Osteoblast (primary cell): ENCODE measurements around the gene FADS6. TPM values are rescaled to one million over a fixed set of nuclear protein-coding genes. Genes with fewer than 3 reads are reported as not detected.
A peak's percentile ranks its signal among the peaks of the same experiment; 100 is the strongest.

Experiments
- DNase-seq: peaks from one replicate; pipeline ENCODE4 v3.0.0; 2011; ENCODE audit warnings: low spot score, mixed read lengths; ENCODE audit not compliant: insufficient read length; ENCODE audit errors: missing footprints
- H2AFZ ChIP-seq: 2 replicates; pipeline ENCODE4 v1.6.0; 2011; ENCODE audit warnings: mild to moderate bottlenecking, low read length
- H3K27ac ChIP-seq: 2 replicates; pipeline ENCODE4 v1.5.1; 2011; ENCODE audit warnings: mild to moderate bottlenecking, low read depth, low read length, moderate library complexity
- H3K27me3 ChIP-seq: 2 replicates; pipeline ENCODE4 v1.6.0; 2012; ENCODE audit warnings: mild to moderate bottlenecking, control low read depth, inconsistent platforms, low read length, moderate library complexity; ENCODE audit not compliant: insufficient read depth
- H3K36me3 ChIP-seq: 2 replicates; pipeline ENCODE4 v1.5.1; 2011; ENCODE audit warnings: mild to moderate bottlenecking, low read length, control low read depth, moderate library complexity; ENCODE audit not compliant: insufficient read depth
- H3K4me1 ChIP-seq: 2 replicates; pipeline ENCODE4 v1.5.1; 2011; ENCODE audit warnings: mild to moderate bottlenecking, low read length, control low read depth, moderate library complexity; ENCODE audit not compliant: insufficient read depth
- H3K4me2 ChIP-seq: 2 replicates; pipeline ENCODE4 v1.6.0; 2011; ENCODE audit warnings: mild to moderate bottlenecking, low read length; ENCODE audit not compliant: insufficient read depth
- H3K4me3 ChIP-seq: fragments of 200-600 bp; sonication (generic); 3 replicates; pipeline ENCODE4 v1.5.1; 2012; ENCODE audit warnings: mild to moderate bottlenecking, low read length, inconsistent platforms; ENCODE audit not compliant: insufficient read depth
- H3K79me2 ChIP-seq: 2 replicates; pipeline ENCODE4 v1.6.0; 2012; ENCODE audit warnings: mild to moderate bottlenecking, low read length, control low read depth, inconsistent platforms; ENCODE audit not compliant: insufficient read depth
- H3K9me3 ChIP-seq: 2 replicates; pipeline ENCODE4 v1.5.1; 2011; ENCODE audit warnings: low read depth, low read length, control low read depth
- H4K20me1 ChIP-seq: 2 replicates; pipeline ENCODE4 v1.6.0; 2012; ENCODE audit warnings: mild to moderate bottlenecking, low read length, control low read depth; ENCODE audit not compliant: insufficient read depth
- CTCF ChIP-seq: IDR thresholded peaks from 2 replicates; pipeline ENCODE4 v1.5.1; 2011; ENCODE audit warnings: mild to moderate bottlenecking, low read depth, low read length, moderate library complexity; ENCODE audit errors: extremely low read depth
- total RNA-seq: library from RNA; depleted of rRNA; stranded (reverse); fragments of >200 nt; gene quantifications from 2 replicates; pipeline ENCODE4 v1.2.3, GENCODE V29; 2012

Gene FADS6
- total RNA-seq, 1 donor, result not detected

DNA sequence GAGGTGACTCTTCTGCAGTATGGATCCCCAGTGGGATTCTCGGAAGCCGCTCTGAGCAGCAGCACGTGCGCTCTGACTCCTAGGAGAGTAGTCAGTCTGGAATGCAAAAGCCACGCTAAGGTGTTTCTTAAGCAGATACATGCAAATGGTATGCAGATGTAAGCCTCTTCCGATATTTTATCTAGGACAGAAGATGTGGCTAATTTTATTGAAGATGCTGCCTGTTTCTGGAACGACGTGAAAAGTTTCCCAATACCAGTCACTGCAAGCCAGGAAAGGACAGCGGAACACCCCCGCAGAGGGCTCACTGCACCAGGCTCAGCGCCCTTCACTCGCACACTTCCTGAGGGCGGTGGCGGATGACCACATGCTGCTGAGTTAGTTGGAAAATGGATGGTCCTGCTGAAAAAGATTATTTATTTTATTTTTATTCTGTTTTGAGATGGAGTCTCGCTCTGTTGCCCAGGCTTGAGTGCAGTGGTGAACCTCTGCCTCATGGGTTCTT, 10.1 kb downstream of the FADS6 start:
- peaks cover 32% of the 10 kb centered on the region for H3K27me3 ChIP-seq
- H3K27ac ChIP-seq, result no peak overlapping the region
- no peaks in the 10 kb centered on the region for H3K79me2 ChIP-seq
- peak; percentile 30 for DNase-seq
- no peak overlapping the region for H3K4me2 ChIP-seq
- TF ChIP-seq CTCF, result no peak
- no peaks in the 10 kb centered on the region for H3K36me3 ChIP-seq
- H3K4me1 ChIP-seq, result no peaks in the 10 kb centered on the region
- H2AFZ ChIP-seq, result no peak overlapping the region
- H3K4me3 ChIP-seq, result no peak overlapping the region
- no peaks in the 10 kb centered on the region for H3K9me3 ChIP-seq
- H4K20me1 ChIP-seq, result no peaks in the 10 kb centered on the region

GRCh38 chr17:74882517-74883240, 10.8 kb downstream of the FADS6 start:
- Histone ChIP-seq H3K36me3 (no peaks in the 10 kb centered on the region), H3K27me3 (peaks cover 31% of the 10 kb centered on the region), H3K9me3 (no peaks in the 10 kb centered on the region), H4K20me1 (no peaks in the 10 kb centered on the region), H3K79me2 (no peaks in the 10 kb centered on the region), H3K4me2 (no peak overlapping the region), H2AFZ (no peak overlapping the region), H3K27ac (no peak overlapping the region), H3K4me1 (no peaks in the 10 kb centered on the region), H3K4me3 (no peak overlapping the region)
- peak; percentile 58 for DNase-seq
- TF ChIP-seq CTCF, result no peak

- Histone ChIP-seq H3K36me3 (no peaks in the 10 kb centered on the region), H3K4me2 (no peak overlapping the region), H3K9me3 (no peaks in the 10 kb centered on the region), H3K4me1 (no peaks in the 10 kb centered on the region), H3K4me3 (no peak overlapping the region), H4K20me1 (no peaks in the 10 kb centered on the region), H3K79me2 (no peaks in the 10 kb centered on the region), H3K27ac (no peak overlapping the region), H2AFZ (no peak overlapping the region), H3K27me3 (peaks cover 31% of the 10 kb centered on the region)
- DNase-seq, result no peak
- no peak for TF ChIP-seq CTCF
These were observed 12.4 kb downstream of the FADS6 start for GRCh38 chr17:74881073-74881472.

DNA sequence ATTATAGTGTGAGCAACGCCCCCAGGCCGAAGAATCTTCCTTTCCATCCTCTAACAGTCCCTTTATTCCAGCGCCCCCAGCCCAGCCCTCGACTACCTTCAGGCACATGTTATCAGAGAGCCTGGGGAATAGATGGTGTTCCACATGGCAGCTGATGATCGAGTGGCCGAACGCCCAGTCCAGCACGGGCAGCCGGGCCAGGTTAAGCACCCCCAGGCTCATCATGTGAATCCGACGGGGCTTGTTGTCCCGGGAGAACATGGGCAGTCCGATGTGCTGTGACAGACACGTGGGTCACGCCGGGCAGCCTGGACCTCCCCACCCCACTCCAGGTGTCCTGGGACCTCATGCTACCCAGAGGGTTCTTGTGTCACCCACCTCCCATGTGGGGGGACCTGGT, 14.1 kb downstream of the FADS6 start:
- no peak for TF ChIP-seq CTCF
- no peak overlapping the region for H3K4me3 ChIP-seq
- no peak for DNase-seq

More for the DNA sequence above, 14.1 kb downstream of the FADS6 start:
- peaks cover 28% of the 10 kb centered on the region for H3K27me3 ChIP-seq
- H3K36me3 ChIP-seq, result no peaks in the 10 kb centered on the region
- no peaks in the 10 kb centered on the region for H3K9me3 ChIP-seq
- H3K4me1 ChIP-seq, result no peaks in the 10 kb centered on the region
- no peak overlapping the region for H2AFZ ChIP-seq
- H3K4me2 ChIP-seq, result no peak overlapping the region
- no peak overlapping the region for H3K27ac ChIP-seq
- no peaks in the 10 kb centered on the region for H4K20me1 ChIP-seq
- H3K79me2 ChIP-seq, result no peaks in the 10 kb centered on the region
